ENCODE results near the gene FAM13A.
"Not testable (repeated sequence)": the region's sequence is repeated elsewhere in the genome, so short reads cannot be mapped to it uniquely, and the experiment has no call there.

FAM13A gene

DNA sequence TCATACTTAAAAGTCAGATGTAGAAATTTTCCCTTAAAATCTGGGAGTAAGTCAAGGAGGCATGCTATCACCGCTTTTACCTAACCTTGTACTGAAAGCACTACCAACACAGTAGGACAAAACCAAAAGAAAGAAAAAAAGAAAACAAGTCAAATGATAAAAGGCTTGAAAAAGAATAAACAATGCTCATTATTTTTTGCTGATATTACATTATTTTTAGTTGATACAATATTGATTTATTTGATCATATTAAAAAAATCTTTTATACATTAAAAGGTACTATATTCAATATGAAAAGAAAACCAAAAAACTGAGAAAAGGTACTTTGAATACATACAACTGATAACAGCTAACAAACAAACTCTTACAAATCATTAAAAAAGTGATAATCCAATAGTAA is 164.3 kb downstream of the FAM13A start:
- no peak for DNase-seq

GRCh38 chr4:88891636-88892035 is 165.3 kb downstream of the FAM13A start:
- DNase-seq, result no peak

DNA sequence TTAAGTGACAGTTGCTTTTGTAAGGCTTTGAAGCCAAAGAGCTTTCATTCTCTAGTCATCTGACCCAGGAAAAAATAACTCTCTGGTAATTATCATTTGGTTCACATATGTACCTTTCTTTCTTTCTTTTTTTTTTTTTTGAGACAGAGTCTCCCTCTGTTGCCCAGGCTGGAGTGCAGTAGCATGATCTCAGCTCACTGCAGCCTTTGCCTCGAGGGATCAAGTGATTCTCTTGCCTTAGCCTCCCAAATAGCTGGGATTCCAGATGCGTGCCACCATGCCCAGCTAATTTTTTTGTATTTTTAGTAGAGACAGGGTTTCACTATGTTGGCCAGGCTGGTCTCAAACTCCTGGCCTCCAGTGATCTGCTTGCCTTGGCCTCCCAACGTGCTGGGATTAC is 169.6 kb downstream of the FAM13A start:
- not testable (repeated sequence) for DNase-seq

DNA sequence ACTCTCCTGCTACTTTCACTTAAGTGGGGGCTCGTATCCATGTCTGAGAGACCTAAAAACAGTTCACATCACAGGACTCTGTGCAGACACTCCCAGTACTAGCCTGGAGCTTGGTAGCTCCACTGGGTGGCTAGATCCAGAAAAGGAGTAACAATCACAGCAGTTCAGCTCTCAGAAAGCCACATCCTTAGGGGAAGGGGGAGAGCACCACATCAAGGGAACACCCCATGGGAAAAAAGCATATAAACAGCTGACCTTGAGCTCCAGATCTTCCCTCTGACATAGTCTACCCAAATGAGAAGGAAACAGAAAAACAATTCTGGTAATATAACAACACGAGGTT is 175.8 kb downstream of the FAM13A start:
- no peak for DNase-seq

DNA sequence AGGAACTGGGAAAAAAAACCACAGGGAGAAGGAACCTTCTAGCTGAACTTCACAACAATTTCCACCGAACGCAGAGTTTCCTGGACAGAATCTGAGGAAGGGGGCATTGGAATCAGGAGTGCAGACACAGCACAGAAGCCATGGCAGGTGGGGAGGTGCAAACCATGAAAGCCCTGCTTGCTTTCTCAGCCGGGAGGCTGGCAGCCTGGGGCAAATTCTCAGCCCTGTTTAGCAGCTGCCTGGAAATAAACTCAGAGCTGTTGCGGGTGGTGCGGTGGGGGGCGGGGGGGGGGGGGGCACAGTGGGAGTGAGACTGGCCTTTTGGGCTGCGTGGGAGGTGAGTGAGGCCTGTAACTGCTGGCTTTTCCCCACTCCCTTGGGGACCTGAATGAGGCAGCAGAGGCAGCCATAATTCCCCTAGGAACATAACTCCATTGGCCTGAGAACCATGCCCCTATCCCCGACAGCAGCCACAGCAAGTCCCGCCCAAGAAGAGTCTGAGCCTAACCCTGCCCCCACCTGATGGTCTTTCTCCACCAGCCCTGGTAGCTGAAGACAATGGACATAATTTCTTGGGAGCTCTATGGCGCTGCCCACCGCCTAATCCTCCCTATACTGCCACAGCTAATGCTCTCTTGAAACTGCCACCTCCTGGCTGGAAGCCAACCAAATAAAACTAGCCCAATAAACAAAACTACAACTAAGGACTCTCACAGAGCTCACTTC is 176.3 kb downstream of the FAM13A start:
- DNase-seq, result no peak

- DNase-seq, result no peak
These were observed 177.0 kb downstream of the FAM13A start for GRCh38 chr4:88879991-88880390.

DNA sequence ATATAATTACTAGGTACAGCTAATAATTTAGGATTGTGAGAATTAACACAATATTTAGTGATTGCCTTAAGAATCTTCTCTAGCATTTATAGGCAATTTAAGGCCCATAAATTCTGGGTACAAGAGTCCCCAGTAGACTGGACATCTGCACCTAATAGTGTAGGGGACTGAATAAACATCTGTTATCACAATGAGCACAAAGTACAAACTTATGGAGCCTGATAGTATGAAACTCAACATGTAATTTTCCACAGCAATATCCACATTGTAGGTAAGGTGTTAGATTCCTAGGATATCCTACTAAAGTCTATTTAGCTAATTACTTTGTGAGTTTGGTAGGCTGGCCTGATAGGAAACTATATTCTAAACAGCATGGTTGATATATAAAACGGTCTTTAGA is 178.3 kb downstream of the FAM13A start:
- DNase-seq, result no peak

- DNase-seq, result no peak
These were observed 186.6 kb downstream of the FAM13A start for GRCh38 chr4:88870428-88870827.

- DNase-seq, result no peak
These were observed 188.5 kb downstream of the FAM13A start for GRCh38 chr4:88868510-88868909.

GRCh38 chr4:88866862-88867550 is 190.0 kb downstream of the FAM13A start:
- DNase-seq, result no peak

DNA sequence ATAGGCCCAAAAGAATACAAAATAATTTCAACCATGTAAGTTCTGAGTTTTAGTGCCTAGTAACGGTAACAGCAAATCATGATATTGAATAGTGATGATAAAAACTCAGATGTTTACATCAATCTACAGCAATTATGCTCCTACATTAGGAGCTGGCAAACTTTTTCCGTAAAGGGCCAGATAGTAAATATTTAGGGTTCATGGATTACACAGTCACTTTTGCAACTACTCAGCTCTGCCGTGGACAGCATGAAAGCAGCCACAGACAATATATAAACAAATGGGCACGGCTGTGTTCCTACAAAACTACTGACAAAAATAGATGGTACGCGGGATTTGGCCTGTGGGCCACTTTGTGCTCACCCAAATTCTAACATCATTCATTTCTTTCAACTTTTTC is 191.5 kb downstream of the FAM13A start:
- no peak for DNase-seq

- no peak for DNase-seq
These were observed 191.9 kb downstream of the FAM13A start for GRCh38 chr4:88865046-88865445.

- no peak for DNase-seq
These were observed 196.4 kb downstream of the FAM13A start for GRCh38 chr4:88860586-88860985.

DNA sequence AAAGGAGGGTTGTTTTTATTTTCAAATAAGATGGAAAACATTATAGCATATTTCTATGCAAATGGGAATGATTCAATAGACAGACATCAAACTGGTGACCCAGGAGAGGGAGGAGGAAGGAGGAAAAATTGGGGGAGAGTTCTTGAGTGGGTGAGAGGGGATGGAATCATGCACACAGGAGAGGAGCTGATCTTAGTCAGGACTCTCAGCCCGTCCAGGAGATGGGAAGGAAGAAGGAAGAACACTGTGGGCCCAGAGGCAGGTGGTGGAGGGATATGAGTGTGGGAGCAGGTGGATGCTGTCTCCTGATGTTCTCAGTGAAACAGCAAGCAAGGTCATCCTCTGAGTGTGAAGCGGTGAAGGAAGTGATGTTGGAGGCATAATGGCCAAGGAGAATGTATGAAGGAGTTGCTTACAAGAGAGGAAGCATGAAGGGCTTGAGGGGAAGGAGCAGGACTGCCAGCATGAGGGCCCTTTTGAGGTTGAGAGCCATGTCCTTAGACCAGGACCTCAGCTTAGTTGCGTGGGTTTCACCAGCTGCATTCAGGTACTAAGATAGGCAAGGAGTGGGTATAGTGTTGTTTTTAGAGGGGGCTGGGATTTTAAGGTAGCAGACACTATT is 197.7 kb downstream of the FAM13A start:
- no peak for DNase-seq

DNA sequence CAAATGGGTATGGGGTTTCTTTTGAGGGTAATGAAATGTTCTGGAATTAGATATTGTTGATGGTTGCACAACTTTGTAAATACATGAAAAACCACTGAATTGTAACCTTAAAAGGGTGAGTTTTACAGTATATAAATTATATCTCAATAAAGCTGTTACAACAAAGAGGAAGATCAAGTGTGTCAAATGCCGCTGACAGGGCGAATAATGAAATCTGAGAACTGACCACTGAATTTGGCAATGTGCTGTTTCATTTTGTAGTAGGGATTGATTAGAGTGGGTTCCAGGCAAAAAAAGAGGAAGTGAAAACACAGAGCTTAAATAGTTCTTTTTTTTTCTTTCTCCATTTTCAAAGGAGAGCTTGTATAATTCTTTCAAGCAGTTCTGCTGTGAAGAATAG is 198.2 kb downstream of the FAM13A start:
- peak; percentile 9 for DNase-seq

- DNase-seq, result no peak
These were observed 199.4 kb downstream of the FAM13A start for GRCh38 chr4:88857588-88857987.

GRCh38 chr4:88854481-88854880 is 202.5 kb downstream of the FAM13A start:
- no peak for DNase-seq

GRCh38 chr4:88853583-88853982 is 203.4 kb downstream of the FAM13A start:
- not testable (repeated sequence) for DNase-seq

DNA sequence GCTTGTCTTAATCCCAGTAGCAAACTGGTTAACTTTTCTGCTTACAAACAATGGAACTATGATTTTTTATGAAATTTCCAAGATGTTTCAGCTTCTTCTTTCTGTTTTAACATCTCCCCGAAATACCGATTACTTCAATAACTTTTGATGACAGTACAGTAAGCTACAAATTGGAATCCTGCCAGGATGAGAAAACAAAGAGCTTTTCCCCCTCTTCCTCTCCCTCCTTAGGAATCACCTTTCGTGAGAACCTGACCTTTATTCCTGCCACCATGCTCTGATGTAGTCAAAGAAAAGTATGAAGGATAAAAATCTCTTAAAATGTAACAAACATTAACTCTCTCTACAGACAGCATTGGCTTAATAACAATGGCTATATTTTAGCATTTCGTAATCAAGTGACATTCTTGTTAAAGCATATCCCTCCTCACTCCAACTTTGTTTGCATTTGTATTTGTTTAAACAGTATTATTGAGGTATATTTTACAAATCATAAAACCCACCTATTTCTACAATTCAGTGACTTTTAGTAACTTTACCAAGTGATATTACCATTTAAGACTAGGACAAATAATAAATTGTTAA is 210.7 kb downstream of the FAM13A start:
- no peak for DNase-seq

DNA sequence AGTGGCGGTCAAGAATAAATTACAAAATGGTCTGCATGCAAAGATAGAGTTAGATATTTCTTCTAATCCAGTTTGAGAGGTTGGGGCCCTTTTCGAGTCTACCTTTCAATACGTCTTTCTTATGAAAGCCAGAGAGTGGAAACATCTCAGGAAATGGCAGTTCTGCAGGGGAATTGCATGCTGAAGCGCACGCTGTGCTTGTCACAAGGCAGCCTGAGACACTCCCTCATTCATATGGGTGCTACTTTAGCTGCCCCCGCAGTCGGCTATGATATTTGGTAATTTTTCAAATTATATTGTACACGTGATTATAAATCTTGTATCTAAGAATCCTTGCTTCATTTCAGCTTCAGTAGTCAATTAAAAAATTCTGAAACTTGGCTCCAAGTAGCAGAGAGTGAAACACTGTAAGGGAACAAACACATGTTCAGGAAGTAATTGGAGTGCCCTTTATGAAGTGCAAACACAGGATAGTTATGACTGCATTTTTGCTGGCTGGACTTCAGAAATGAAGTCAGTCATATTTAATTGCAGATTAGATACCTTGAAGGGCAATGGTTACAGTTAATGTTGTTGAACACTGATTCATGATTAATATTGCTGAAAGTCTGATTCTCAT is 213.8 kb downstream of the FAM13A start:
- DNase-seq, result no peak

GRCh38 chr4:88841635-88842034 is 215.3 kb downstream of the FAM13A start:
- no peak for DNase-seq

DNA sequence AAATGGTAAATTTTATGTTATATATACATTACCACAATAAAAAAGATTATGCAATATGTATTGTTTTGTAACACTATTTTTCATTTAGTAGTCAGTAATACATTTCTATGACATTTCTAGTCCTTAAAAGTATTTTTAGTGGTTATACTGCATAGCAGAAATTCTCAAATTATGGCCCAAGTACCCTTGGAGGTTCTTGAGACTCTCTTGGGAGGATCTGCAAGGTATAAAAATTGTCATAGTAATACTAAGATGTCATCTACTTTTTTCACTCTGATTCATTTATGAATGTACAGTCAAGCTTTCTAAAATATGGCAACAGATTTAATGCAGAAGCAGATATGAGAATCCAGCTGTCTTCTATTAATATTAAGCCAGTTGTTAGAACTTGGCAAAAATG is 220.8 kb downstream of the FAM13A start:
- DNase-seq, result no peak

- no peak for DNase-seq
These were observed 226.0 kb downstream of the FAM13A start for GRCh38 chr4:88831031-88831430.

- DNase-seq, result no peak
These were observed 226.4 kb downstream of the FAM13A start for GRCh38 chr4:88830598-88830997.

All from CD4-positive, alpha-beta T cell treated with Interleukin-21 for 1 hour (primary cell).